ENCODE measurements around the gene OR6K6. TPM values are rescaled to one million over a fixed set of nuclear protein-coding genes. Genes with fewer than 3 reads are reported as not detected.

OR6K6 gene
- total RNA-seq, 1 donor from 2014 or later: not detected

DNA sequence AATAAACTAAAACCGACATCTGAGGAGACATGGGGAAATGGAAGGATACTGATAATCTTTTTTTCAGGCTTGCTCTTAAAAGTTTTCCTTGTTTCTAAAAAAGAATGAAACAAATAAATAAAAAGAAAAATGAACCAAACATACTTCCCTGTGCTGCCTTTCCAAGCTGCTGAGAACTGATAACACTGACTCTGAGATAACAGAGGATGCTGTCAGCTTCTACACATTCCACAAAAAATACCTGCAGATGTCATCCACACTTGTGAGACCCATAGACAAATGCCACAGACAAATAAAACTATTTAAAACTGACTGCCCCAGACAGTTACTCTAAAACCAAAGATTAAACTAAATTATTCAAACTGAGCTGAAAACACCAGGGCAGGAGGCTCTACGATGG, 22.0 kb upstream of the OR6K6 start:
- TF ChIP-seq, protein P1, sequence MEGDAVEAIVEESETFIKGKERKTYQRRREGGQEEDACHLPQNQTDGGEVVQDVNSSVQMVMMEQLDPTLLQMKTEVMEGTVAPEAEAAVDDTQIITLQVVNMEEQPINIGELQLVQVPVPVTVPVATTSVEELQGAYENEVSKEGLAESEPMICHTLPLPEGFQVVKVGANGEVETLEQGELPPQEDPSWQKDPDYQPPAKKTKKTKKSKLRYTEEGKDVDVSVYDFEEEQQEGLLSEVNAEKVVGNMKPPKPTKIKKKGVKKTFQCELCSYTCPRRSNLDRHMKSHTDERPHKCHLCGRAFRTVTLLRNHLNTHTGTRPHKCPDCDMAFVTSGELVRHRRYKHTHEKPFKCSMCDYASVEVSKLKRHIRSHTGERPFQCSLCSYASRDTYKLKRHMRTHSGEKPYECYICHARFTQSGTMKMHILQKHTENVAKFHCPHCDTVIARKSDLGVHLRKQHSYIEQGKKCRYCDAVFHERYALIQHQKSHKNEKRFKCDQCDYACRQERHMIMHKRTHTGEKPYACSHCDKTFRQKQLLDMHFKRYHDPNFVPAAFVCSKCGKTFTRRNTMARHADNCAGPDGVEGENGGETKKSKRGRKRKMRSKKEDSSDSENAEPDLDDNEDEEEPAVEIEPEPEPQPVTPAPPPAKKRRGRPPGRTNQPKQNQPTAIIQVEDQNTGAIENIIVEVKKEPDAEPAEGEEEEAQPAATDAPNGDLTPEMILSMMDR (IDR thresholded peaks at IDR 0.05; ENCODE audit: insufficient read depth, low read depth, low read length): no peak
- FAIRE-seq (no peak), DNase-seq (ENCODE audit: low read depth) (no peak)
- H3K36me3 Mint-ChIP-seq (ENCODE audit: low read depth, unreplicated experiment): no peaks in the 10 kb centered on the region
- peaks cover 2% of the 10 kb centered on the region for H3K27me3 Mint-ChIP-seq (ENCODE audit: low read depth, unreplicated experiment)
- H3K4me1 ChIP-seq (ENCODE audit: insufficient read depth, low read length): no peaks in the 10 kb centered on the region
- H3K27me3 ChIP-seq (ENCODE audit: insufficient read depth, low read length): no peaks in the 10 kb centered on the region
- no peaks in the 10 kb centered on the region for H3K9me3 Mint-ChIP-seq (ENCODE audit: unreplicated experiment)
- no peak overlapping the region for H3K27ac ChIP-seq (ENCODE audit: low read depth, low read length)
- H3K4me3 Mint-ChIP-seq (ENCODE audit: unreplicated experiment): no peak overlapping the region
- H2AFZ ChIP-seq (ENCODE audit: low read depth, low read length): no peak overlapping the region
- no peaks in the 10 kb centered on the region for H3K9me3 ChIP-seq (ENCODE audit: insufficient read depth, low read depth, low read length)
- H3K4me2 ChIP-seq (ENCODE audit: low read length): no peak overlapping the region
- no peaks in the 10 kb centered on the region for H3K79me2 ChIP-seq (ENCODE audit: insufficient read depth, low read length)
- peaks cover 4% of the 10 kb centered on the region for H3K4me1 Mint-ChIP-seq (ENCODE audit: low read depth, unreplicated experiment)
- H3K27ac Mint-ChIP-seq (ENCODE audit: unreplicated experiment): no peak overlapping the region
- no peaks in the 10 kb centered on the region for H4K20me1 ChIP-seq (ENCODE audit: insufficient read depth, low read length)
- H3K4me3 ChIP-seq (ENCODE audit: insufficient read depth, low read depth, low read length): no peak overlapping the region
- no peaks in the 10 kb centered on the region for H3K36me3 ChIP-seq (ENCODE audit: insufficient read depth, low read length)
- no peak overlapping the region for H3K9ac ChIP-seq (ENCODE audit: low read length)

GRCh38 chr1:158735848-158736247, 18.7 kb upstream of the OR6K6 start:
- Histone ChIP-seq H4K20me1 (ENCODE audit: insufficient read depth, low read length) (no peaks in the 10 kb centered on the region), H2AFZ (ENCODE audit: low read depth, low read length) (no peak overlapping the region), H3K27ac (ENCODE audit: low read depth, low read length) (no peak overlapping the region), H3K27me3 (ENCODE audit: insufficient read depth, low read length) (no peaks in the 10 kb centered on the region), H3K9ac (ENCODE audit: low read length) (no peak overlapping the region), H3K9me3 (ENCODE audit: insufficient read depth, low read depth, low read length) (no peaks in the 10 kb centered on the region), H3K36me3 (ENCODE audit: insufficient read depth, low read length) (no peaks in the 10 kb centered on the region), H3K4me3 (ENCODE audit: insufficient read depth, low read depth, low read length) (no peak overlapping the region), H3K4me1 (ENCODE audit: insufficient read depth, low read length) (no peaks in the 10 kb centered on the region), H3K4me2 (ENCODE audit: low read length) (no peak overlapping the region), H3K79me2 (ENCODE audit: insufficient read depth, low read length) (no peaks in the 10 kb centered on the region)
- Mint-ChIP-seq H3K4me3 (ENCODE audit: unreplicated experiment) (no peak overlapping the region), H3K27ac (ENCODE audit: unreplicated experiment) (no peak overlapping the region), H3K27me3 (ENCODE audit: low read depth, unreplicated experiment) (peaks cover 2% of the 10 kb centered on the region), H3K9me3 (ENCODE audit: unreplicated experiment) (no peaks in the 10 kb centered on the region), H3K4me1 (ENCODE audit: low read depth, unreplicated experiment) (peaks cover 11% of the 10 kb centered on the region), H3K36me3 (ENCODE audit: low read depth, unreplicated experiment) (no peaks in the 10 kb centered on the region)
- DNase-seq (ENCODE audit: low read depth) (no peak), FAIRE-seq (no peak)
- TF ChIP-seq, protein P1 (IDR thresholded peaks at IDR 0.05; ENCODE audit: insufficient read depth, low read depth, low read length): no peak

DNA sequence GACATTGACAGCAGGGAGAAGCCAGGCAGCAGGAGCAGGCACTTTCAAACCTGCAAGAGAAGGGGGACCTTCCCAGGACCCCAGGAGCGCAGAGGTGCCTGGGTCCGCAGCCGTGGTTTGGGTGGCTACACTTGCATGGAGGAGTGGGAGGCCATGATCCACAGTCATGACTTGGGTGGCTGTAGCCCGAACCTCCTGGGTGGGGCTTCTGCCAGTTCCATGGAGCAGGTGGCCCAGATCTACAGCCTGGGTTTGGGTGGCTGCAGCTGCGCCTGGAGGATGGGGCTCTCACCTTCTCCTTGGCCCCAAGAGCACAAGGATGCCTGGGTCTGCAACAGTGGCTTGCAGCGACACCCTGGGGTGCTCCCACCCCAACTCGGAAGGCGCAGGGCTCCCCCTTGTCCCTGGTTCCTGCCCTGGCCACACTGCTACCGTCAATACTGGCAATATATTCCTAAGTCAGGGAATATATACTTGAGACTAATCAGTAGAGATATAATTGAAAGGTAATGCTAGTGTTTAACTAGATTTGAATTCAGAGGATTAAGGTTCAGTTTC, 2.3 kb upstream of the OR6K6 start:
- no peak for TF ChIP-seq EZH2 (IDR thresholded peaks at IDR 0.05; ENCODE audit: insufficient read depth, low read length)
- Histone ChIP-seq H3K4me3 (ENCODE audit: insufficient read depth, low read depth, low read length) (no peak overlapping the region), H3K36me3 (ENCODE audit: insufficient read depth, low read length) (no peaks in the 10 kb centered on the region), H3K27me3 (ENCODE audit: insufficient read depth, low read length) (no peaks in the 10 kb centered on the region), H2AFZ (ENCODE audit: low read depth, low read length) (no peak overlapping the region), H3K27ac (ENCODE audit: low read depth, low read length) (no peak overlapping the region), H3K4me1 (ENCODE audit: insufficient read depth, low read length) (no peaks in the 10 kb centered on the region), H4K20me1 (ENCODE audit: insufficient read depth, low read length) (no peaks in the 10 kb centered on the region), H3K79me2 (ENCODE audit: insufficient read depth, low read length) (no peaks in the 10 kb centered on the region), H3K9me3 (ENCODE audit: insufficient read depth, low read depth, low read length) (peaks cover 4% of the 10 kb centered on the region), H3K4me2 (ENCODE audit: low read length) (no peak overlapping the region), H3K9ac (ENCODE audit: low read length) (no peak overlapping the region)
- Mint-ChIP-seq H3K4me1 (ENCODE audit: low read depth, unreplicated experiment) (no peaks in the 10 kb centered on the region), H3K36me3 (ENCODE audit: low read depth, unreplicated experiment) (no peaks in the 10 kb centered on the region), H3K9me3 (ENCODE audit: unreplicated experiment) (no peaks in the 10 kb centered on the region), H3K27ac (ENCODE audit: unreplicated experiment) (no peak overlapping the region), H3K27me3 (ENCODE audit: low read depth, unreplicated experiment) (peaks cover 3% of the 10 kb centered on the region), H3K4me3 (ENCODE audit: unreplicated experiment) (no peak overlapping the region)
- FAIRE-seq (no peak), DNase-seq (ENCODE audit: low read depth) (no peak)
